Panc1 (cell line): ENCODE results near the gene OR52D1.

Experiments used
- POLR2AphosphoS5 ChIP-seq: IDR thresholded peaks from 2 replicates; pipeline ENCODE4 v1.6.1; 2012; ENCODE audit warnings: mild to moderate bottlenecking, low read depth, low read length, moderate library complexity
- SIN3A ChIP-seq: IDR thresholded peaks from 2 replicates; pipeline ENCODE4 v1.6.1; 2012; ENCODE audit warnings: low read depth, mild to moderate bottlenecking, low read length, moderate library complexity, borderline replicate concordance; ENCODE audit not compliant: insufficient read depth
- TCF7L2 ChIP-seq: IDR thresholded peaks from 2 replicates; pipeline ENCODE4 v1.6.1; 2011; ENCODE audit warnings: mild to moderate bottlenecking, low read depth, low read length, inconsistent platforms
- TF ChIP-seq, protein P1 (sequence below): fragments of 450-650 bp; IDR thresholded peaks from 2 replicates; pipeline ENCODE4 v1.5.1; 2017; ENCODE audit warnings: mild to moderate bottlenecking
- TF ChIP-seq, protein P2 (sequence below), 2 experiments: IDR thresholded peaks; 2 replicates each; pipeline ENCODE4 v1.6.1; 2011 to 2012; ENCODE audit warnings: low read depth in 2 of 2, control low read depth in 1 of 2, low read length in 1 of 2, mild to moderate bottlenecking in 1 of 2, moderate library complexity in 1 of 2; ENCODE audit not compliant: insufficient read depth in 1 of 2

DNA sequence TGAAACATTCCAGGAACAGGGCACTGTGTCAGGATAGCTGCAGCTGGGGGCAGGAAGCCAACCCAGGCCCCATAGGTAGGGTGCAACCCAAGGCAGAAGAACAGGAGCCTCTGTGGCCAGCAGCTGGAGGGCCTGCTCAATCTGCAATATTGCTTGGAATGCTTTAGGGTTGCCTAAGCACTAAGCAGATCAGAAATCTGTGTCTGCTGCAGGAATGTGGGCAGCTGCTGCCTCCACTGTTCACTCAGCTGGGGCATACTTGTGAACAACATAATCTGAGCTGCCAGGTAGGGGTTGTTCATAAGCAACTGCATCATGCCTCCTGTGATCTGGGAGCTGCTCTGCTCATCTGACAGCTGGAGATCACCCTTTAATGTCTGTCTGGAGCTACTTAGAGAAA, 26.4 kb downstream of the OR52D1 start:
- TF ChIP-seq, protein P1, sequence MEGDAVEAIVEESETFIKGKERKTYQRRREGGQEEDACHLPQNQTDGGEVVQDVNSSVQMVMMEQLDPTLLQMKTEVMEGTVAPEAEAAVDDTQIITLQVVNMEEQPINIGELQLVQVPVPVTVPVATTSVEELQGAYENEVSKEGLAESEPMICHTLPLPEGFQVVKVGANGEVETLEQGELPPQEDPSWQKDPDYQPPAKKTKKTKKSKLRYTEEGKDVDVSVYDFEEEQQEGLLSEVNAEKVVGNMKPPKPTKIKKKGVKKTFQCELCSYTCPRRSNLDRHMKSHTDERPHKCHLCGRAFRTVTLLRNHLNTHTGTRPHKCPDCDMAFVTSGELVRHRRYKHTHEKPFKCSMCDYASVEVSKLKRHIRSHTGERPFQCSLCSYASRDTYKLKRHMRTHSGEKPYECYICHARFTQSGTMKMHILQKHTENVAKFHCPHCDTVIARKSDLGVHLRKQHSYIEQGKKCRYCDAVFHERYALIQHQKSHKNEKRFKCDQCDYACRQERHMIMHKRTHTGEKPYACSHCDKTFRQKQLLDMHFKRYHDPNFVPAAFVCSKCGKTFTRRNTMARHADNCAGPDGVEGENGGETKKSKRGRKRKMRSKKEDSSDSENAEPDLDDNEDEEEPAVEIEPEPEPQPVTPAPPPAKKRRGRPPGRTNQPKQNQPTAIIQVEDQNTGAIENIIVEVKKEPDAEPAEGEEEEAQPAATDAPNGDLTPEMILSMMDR = no peak
- TF ChIP-seq POLR2AphosphoS5 (no peak), SIN3A (no peak), TCF7L2 (no peak)
- TF ChIP-seq, protein P2, sequence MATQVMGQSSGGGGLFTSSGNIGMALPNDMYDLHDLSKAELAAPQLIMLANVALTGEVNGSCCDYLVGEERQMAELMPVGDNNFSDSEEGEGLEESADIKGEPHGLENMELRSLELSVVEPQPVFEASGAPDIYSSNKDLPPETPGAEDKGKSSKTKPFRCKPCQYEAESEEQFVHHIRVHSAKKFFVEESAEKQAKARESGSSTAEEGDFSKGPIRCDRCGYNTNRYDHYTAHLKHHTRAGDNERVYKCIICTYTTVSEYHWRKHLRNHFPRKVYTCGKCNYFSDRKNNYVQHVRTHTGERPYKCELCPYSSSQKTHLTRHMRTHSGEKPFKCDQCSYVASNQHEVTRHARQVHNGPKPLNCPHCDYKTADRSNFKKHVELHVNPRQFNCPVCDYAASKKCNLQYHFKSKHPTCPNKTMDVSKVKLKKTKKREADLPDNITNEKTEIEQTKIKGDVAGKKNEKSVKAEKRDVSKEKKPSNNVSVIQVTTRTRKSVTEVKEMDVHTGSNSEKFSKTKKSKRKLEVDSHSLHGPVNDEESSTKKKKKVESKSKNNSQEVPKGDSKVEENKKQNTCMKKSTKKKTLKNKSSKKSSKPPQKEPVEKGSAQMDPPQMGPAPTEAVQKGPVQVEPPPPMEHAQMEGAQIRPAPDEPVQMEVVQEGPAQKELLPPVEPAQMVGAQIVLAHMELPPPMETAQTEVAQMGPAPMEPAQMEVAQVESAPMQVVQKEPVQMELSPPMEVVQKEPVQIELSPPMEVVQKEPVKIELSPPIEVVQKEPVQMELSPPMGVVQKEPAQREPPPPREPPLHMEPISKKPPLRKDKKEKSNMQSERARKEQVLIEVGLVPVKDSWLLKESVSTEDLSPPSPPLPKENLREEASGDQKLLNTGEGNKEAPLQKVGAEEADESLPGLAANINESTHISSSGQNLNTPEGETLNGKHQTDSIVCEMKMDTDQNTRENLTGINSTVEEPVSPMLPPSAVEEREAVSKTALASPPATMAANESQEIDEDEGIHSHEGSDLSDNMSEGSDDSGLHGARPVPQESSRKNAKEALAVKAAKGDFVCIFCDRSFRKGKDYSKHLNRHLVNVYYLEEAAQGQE (IDR thresholded peaks at IDR 0.05; ENCODE audit: insufficient read depth in 1 of 2, low read depth in 2 of 2, low read length in 1 of 2) = no peak
